ENCODE results near the gene ABCG1.

- TF ChIP-seq EP300 (IDR thresholded peaks at IDR 0.05) (no peak), CTCF (IDR thresholded peaks at IDR 0.05) (no peak), POLR2A (IDR thresholded peaks at IDR 0.05; ENCODE audit: low read depth) (no peak), POLR2AphosphoS5 (IDR thresholded peaks at IDR 0.05) (no peak)
Observed at GRCh38 chr21:42302794-42303193, 83.9 kb downstream of the ABCG1 start.

All from esophagus muscularis mucosa (tissue), 4 donors.